Neural progenitor cell (in vitro differentiated cells): ENCODE data around the gene R3HDM2.
"Not testable (repeated sequence)": the region's sequence is repeated elsewhere in the genome, so short reads cannot be mapped to it uniquely, and the experiment has no call there.

Experiments
- EZH2 ChIP-seq: fragments of 200-600 bp; sonication (generic); IDR thresholded peaks from 2 replicates; pipeline ENCODE4 v1.6.1; 2017; ENCODE audit warnings: antibody characterized with exemption, mild to moderate bottlenecking, moderate library complexity
- TF ChIP-seq, protein P1 (sequence below): fragments of 200-600 bp; sonication (generic); IDR thresholded peaks from 2 replicates; pipeline ENCODE4 v1.5.1; 2017; ENCODE audit warnings: antibody characterized with exemption, mild to moderate bottlenecking

DNA sequence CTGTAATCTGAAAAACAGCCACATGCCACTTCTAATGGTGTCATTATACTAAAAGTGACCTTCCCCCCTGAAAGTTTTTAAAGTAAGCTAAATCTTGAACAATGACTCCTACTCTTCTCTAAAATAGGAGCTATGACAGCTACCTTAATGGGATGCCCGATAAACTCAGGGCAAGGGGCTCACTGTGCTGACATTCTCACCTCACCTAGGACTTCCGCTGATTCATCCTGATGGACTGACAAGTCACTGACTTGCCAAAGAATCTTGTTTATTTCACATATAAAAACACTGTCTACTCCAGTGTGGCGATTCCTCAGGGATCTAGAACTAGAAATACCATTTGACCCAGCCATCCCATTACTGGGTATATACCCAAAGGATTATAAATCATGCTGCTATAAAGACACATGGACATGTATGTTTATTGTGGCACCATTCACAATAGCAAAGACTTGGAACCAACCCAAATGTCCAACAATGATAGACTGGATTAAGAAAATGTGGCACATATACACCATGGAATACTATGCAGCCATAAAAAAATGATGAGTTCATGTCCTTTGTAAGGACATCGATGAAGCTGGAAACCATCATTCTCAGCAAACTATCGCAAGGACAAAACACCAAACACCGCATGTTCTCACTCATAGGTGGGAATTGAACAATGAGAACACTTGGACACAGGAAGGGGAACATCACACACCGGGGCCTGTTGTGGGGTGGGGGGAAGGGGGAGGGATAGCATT lies 31.0 kb downstream of the R3HDM2 start:
- TF ChIP-seq, protein P1, sequence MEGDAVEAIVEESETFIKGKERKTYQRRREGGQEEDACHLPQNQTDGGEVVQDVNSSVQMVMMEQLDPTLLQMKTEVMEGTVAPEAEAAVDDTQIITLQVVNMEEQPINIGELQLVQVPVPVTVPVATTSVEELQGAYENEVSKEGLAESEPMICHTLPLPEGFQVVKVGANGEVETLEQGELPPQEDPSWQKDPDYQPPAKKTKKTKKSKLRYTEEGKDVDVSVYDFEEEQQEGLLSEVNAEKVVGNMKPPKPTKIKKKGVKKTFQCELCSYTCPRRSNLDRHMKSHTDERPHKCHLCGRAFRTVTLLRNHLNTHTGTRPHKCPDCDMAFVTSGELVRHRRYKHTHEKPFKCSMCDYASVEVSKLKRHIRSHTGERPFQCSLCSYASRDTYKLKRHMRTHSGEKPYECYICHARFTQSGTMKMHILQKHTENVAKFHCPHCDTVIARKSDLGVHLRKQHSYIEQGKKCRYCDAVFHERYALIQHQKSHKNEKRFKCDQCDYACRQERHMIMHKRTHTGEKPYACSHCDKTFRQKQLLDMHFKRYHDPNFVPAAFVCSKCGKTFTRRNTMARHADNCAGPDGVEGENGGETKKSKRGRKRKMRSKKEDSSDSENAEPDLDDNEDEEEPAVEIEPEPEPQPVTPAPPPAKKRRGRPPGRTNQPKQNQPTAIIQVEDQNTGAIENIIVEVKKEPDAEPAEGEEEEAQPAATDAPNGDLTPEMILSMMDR: not testable (repeated sequence)
- not testable (repeated sequence) for TF ChIP-seq EZH2
